Measurements from ENCODE around the gene CA9.

CA9 gene

DNA sequence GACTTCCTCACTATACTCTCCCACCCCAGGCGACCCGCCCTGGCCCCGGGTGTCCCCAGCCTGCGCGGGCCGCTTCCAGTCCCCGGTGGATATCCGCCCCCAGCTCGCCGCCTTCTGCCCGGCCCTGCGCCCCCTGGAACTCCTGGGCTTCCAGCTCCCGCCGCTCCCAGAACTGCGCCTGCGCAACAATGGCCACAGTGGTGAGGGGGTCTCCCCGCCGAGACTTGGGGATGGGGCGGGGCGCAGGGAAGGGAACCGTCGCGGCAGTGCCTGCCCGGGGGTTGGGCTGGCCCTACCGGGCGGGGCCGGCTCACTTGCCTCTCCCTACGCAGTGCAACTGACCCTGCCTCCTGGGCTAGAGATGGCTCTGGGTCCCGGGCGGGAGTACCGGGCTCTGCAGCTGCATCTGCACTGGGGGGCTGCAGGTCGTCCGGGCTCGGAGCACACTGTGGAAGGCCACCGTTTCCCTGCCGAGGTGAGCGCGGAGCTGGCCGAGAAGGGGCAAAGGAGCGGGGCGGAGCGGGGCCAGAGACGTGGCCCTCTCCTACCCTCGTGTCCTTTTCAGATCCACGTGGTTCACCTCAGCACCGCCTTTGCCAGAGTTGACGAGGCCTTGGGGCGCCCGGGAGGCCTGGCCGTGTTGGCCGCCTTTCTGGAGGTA, 2.1 kb downstream of the CA9 start:
- no peak for DNase-seq (ENCODE audit: low spot score)

DNA sequence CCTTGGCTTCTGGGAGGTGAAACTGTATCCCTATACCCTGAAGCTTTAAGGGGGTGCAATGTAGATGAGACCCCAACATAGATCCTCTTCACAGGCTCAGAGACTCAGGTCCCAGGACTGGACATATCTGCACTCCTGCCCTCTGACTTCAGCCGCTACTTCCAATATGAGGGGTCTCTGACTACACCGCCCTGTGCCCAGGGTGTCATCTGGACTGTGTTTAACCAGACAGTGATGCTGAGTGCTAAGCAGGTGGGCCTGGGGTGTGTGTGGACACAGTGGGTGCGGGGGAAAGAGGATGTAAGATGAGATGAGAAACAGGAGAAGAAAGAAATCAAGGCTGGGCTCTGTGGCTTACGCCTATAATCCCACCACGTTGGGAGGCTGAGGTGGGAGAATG, 5.4 kb downstream of the CA9 start:
- no peak for DNase-seq (ENCODE audit: low spot score)

DNA sequence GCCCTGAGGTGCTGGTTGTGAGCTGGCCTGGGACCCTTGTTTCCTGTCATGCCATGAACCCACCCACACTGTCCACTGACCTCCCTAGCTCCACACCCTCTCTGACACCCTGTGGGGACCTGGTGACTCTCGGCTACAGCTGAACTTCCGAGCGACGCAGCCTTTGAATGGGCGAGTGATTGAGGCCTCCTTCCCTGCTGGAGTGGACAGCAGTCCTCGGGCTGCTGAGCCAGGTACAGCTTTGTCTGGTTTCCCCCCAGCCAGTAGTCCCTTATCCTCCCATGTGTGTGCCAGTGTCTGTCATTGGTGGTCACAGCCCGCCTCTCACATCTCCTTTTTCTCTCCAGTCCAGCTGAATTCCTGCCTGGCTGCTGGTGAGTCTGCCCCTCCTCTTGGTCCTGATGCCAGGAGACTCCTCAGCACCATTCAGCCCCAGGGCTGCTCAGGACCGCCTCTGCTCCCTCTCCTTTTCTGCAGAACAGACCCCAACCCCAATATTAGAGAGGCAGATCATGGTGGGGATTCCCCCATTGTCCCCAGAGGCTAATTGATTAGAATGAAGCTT, 6.1 kb downstream of the CA9 start:
- DNase-seq (ENCODE audit: low spot score): no peak

DNA sequence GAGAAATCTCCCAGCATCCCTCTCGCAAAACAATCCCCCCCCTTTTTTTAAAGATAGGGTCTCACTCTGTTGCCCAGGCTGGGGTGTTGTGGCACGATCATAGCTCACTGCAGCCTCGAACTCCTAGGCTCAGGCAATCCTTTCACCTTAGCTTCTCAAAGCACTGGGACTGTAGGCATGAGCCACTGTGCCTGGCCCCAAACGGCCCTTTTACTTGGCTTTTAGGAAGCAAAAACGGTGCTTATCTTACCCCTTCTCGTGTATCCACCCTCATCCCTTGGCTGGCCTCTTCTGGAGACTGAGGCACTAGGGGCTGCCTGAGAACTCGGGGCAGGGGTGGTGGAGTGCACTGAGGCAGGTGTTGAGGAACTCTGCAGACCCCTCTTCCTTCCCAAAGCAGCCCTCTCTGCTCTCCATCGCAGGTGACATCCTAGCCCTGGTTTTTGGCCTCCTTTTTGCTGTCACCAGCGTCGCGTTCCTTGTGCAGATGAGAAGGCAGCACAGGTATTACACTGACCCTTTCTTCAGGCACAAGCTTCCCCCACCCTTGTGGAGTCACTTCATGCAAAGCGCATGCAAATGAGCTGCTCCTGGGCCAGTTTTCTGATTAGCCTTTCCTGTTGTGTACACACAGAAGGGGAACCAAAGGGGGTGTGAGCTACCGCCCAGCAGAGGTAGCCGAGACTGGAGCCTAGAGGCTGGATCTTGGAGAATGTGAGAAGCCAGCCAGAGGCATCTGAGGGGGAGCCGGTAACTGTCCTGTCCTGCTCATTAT, 6.8 kb downstream of the CA9 start:
- DNase-seq (ENCODE audit: low spot score): no peak

DNA sequence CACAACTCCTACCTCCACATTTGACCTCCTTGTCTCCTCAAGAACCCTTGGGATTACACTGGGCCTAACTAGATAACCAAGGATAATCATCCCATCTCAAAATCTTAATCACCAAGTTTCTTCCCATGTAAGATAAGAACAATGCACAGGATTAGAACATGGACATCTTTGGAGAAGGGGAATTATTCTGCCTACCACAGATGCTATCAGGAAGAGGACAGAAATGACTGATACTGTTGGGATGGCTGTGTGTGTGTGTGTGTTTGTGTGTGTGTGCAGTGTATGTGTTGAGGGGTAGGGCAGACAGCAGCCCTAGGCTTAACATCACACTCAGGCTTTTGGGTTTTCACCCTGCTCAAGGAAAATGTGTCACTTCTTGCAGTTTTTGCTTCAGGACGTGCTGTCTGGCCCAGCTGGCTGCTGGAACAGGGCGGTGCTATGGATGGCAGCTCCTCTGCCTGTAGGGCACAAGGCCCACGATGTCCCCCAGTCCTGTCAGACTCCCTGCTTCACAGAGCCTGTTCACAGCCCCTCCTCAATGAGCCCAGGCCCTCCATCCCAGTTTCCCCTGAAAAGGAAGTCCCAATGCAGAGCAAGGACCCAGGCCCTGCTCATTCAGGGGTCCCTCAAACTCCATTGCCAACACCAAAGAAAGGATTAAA, 7.7 kb downstream of the CA9 start:
- DNase-seq (ENCODE audit: low spot score): no peak

DNA sequence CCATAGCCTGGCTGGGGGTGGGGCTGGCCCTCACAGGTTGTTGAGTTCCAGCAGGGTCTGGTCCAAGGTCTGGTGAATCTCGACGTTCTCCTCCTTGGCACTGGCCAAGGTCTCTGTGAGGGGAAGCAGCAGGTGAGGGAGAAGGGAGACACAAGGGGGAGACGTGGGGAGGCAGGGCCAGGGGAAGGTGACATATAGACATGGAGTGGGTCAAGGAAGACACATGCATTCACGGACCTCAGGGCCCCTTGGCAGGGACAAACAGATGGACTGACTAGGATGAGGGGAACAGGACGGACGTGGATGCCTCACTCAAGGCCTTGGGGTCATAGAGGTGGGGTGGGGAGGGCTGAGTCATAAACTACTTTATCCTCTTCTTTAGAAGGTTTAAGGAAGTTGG, 8.3 kb downstream of the CA9 start:
- DNase-seq (ENCODE audit: low spot score): no peak

DNA sequence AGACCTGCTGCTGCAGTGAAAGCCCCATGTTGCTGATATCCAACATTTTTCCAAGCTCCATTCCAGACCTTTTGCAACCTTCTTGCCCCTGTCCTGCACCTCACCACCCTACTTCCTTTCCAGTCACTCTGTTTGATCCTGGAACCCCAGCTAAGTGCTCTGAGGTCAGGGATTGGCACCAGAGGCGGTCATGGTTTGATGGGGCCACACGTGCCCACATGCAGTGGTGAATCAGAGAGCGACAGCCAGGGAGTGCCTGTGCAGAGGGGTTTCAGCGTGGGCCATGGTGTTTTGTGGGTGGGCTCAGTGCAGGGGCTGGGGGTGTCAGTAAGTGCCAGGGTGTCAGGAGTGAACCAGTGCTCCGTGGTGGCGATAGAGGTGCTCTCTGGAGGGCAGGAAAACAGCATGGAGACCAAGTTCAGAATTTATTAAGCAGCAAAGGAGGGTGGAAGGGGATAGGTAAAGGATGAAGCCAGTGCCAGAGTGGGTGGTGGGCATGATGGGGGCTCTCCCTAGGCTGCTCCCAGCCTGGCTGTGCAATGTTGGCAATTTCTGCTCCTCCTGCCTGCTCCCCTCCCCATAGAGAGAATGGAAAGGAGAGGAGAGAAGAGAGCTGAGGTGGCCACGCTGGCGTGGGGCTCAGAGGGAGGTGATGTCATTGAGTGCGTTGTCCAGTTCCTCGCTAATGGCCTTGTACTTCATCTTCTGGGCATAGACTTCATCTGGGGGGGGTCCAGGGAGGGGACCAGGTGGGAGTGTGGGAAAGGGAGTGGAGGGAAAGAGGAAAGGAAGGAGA, 9.0 kb downstream of the CA9 start:
- no peak for DNase-seq (ENCODE audit: low spot score)

DNA sequence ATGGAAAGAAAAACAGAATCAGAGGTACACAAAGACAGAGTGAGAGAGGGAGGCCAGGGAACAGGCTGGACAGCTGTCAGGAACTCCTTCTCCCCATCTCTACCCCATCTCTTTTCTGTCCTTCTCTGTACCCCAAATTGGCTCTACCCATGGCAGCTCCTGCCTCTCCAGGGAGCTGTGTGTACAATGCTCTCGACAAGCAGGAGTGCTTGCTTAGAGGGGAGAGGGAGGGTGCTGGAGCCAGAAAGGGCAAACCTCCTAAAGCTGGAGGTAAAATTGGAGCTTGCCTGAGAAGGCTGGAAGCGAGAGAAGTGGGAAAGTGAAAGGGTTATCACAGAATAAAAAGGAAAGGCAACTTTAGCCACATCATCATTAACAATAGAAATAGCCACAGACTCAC, 9.6 kb downstream of the CA9 start:
- DNase-seq (ENCODE audit: low spot score): no peak

DNA sequence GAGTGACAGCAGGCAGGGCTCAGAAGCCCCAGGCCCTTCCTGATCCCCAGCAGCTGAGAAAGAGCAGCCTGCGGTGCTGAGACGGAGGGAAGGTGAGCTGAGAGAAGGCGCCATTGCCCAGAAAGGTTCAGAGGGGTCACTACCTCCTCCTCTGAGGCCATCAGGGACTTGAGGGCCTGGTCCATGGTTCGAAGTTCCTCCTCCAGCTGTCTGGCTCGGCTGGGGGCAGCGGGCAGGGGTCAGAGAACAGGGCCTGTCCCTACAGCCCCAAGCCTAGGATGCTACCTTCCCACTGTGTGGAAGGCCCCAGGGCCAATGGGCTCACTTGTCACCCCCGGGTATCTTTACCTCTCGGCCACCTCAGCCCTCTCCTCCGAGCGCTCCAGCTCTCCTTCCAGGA, 11.2 kb downstream of the CA9 start:
- no peak for DNase-seq (ENCODE audit: low spot score)

DNA sequence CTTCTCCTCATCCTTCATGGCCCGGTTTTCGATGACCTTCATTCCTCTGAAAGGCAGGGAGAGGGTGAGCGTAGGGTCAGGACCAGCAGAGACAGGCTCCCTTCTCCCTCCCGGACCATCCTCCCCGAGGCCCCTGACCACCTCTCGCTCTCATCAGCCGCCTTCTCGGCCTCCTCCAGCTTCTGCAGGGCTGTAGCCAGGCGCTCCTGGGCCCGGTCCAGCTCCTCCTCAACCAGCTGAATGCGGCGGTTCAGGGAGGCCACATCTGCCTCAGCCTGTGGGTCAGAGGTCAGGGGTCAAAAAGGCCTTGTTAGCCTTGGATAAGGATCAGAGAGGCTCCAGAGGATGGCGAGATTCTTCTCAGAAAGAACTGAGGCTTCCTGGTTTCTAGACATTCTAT, 11.8 kb downstream of the CA9 start:
- DNase-seq (ENCODE audit: low spot score): no peak

DNA sequence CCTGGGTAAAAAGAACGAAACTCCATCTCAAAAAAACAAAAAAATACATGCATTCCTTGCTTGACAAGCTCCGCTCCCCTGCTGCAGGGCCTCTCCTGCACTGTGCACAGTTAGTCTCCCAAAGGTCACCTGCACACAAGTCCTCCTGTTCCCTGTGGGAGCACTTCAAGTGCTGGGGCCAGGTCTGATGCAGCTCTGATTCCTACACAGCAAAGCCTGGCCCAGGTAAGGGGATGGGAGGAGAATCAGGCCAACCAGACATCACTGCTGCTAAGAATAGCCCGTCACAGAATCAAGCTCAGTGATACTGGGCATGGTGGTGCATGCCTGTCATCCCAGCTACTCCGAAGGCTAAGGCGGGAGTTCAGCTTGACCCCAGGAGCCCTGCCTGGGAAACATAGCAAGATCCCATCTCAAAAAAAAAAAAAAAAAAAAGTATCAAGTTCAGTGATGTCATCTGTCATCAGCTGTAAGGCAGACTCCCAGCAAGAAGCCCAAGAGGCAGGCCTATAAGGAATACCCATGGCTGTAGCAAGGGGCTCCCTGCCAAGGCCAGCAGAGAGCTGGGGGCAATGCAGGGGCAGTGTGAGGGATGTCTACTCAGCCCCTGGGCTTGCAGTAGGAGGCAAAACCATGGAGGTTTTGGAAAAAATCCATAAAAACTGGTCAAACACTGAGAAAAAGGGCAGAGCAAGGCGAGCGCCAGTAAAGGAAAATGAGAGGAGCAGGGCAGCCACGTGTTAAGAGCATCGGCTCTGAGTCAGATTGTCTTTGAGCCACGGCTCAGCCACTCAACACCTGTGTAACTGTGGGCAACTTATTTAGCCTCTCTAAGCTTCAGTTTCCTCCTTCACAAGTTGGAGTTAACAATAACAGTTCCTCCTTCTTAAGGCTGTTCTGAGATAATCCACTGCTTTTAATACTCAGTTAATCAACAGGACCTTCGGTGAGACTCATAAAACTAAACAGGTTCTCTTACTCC, 12.8 kb downstream of the CA9 start:
- no peak for DNase-seq (ENCODE audit: low spot score)

DNA sequence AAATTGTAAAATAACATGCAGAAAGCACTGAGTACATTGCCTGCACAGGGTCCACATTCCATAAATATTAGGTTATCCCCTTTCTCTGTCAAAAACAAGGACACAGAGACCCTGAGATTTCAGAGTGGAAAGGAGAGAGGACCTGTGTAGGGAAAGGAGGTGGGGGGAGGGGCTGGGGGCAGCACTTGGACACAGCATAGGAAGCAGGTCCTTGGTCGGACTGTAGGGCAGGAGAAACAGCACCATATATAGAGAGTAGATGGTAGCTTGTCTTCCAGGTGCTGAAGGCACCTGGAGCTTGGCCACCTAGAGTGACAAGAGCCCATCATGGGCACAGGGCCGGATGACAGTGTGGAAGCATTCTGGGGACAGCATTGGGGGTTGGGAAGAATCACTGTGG, 13.6 kb downstream of the CA9 start:
- DNase-seq (ENCODE audit: low spot score): no peak

DNA sequence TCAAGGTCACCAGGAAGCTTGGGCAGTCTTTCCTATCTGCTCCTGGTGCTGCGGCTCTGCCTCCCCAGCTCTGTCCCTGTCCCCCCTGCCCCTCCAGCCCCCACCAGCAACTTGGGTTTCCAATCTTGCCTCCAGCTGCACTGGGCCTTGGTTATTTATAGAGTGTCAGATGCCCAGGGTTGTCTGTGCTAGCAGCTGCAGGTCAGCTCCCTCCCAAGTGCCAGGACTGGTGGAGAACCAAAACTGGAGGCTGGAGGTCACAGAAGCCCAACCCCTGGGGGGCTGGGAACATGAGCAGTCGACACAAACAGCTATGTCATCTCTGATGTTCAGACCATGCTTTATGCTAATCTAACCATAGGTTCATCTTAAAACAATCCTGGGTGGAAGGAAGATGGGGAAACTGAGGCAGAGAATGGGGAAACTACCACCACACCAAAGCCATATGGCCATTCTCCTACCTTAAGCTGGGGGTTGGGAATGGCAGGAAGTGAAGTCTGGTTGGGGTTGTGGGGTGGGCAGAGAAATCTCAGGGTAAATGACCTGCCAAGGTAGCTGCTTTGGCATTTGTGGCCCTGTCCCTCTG, 14.3 kb downstream of the CA9 start:
- DNase-seq (ENCODE audit: low spot score): no peak

DNA sequence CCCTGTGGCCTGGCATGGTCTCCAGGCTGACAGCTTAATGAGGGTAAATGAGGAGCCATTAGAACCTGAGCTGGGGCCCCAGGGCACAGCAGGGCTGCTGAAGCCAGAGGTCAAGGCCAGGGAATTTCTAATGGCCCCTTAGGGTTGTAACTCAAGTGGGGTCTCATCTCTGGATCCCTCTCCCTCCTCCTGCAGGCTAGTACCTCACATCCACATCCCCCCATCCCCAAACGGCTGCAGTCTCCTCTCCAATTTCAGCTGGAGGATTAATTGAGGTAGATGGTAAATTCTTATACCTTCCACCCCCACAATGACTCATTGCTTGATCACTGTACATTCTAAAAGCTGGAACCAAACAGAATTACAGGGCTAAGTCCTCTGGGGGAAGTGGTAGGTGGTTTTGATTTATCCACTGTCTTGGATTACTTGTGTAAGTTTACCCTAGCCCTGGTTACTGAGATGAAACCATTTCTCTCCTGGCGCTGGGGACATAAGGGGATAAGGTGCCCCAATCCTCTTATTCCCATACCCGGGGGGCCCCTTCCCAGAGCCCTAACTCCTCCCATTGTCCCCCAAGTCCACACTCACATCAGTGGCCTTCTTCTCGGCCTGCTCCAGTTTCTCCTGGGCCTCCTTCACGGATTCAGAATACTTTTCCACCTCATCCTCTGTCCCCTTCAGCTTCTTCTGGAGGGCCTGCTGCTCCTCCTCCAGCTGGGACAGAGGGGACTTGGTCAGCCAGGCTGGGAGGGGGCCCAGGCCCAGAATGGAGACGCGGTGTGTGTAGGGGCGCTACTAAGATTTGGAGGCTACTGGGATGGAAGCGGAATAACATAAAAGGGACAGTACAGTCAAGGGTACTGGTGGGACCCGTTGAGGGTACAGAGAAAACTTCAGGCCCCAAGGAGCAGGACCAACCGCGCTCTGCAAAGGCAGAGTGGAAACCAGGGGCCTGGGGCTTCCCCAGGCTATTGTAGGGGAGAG, 15.1 kb downstream of the CA9 start:
- DNase-seq (ENCODE audit: low spot score): peak; percentile 67

DNA sequence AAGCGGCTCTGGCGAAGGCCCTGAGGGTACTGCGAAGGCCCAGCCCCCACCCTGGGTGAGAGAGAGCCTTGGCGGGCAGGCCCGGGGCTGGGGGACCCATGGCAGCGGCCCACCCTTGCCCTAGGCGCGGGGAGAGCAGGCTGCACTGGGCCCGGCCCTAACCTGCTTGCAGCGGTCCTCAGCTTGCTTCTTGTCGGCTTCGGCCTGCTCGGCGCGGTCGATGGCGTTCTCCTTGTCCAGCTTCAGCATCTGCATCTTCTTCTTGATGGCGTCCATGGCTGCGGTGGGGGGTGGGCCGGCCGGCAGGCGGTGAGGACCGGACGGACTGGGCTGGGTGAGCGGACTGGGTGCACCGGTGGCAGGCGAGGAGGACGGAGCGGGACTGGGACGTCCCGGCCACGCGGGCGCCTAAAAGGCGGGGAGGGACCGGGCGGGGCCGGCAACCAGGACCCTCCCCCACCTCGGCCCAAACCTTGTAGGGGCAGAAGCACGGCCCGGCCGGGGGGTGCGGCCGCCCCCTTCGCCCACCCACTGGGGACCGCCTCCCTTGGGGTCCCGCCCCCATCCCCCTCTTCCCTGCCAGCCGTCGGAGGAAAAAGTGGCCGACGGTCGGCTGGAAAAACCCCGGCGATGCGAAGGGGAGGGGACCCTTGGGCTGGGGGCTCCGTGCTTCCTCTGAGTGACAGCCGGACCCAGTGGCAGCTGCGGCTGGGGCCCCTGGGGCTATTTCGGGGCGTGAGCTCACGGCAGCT, 16.0 kb downstream of the CA9 start, which contains the start of gene TPM2:
TSS of gene TPM2 (minus strand) at position 384 of the 752 bp plus-strand sequence. CDS start at position 276, 108 bp downstream.
- no peak for DNase-seq (ENCODE audit: low spot score)

DNA sequence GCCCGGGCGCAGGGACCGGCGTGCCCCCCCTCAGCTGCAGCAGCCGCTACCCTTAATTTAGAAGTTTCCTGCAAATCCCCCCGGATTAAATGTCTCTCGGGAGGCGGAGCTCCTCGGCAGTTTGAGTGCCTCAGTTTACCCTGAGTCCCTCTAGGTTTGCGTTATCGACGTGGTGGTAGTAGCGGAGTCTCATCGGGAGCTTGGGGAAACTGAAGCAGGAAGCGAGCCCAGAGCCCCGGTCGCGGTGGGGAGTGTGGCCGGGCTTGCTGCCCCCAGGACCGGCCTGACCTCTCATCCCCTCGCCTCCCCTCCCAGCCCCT, 16.5 kb downstream of the CA9 start:
- no peak for DNase-seq (ENCODE audit: low spot score)

DNA sequence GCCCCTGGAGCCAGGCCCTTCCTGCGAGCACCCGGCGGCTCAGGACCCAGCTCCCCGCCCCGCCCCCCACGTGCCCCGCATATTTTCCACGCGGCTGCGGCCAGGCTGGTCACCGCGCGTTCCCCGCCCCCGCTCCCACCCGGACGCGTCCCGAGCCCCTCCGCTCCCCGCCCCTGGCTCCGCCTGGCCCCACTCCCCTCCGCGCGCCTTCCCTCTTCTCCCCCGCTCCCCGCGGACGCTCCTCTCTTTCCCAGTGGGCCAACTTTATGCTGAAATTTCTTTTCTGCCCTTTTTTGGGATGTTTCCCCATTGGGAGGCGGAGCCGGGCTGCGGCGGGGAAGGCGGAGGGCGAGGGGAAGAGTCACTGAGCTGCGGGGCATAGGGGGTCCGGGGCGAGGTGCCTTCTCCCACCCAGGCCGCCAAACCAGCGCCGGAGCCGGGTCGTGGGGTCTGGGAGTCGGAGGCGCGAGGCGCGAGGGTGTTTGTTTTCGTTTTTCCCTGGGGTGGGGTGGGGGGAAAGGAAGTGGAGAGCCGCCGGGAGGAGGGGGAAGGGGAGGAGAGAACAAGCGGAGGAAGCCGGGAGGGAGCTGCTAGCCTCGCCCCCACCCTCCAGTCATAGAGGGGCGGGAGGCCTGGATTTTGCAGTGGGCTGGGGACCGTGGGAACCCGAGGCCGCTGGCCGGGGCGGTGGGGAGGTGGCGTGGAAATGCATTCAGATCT, 17.0 kb downstream of the CA9 start:
- no peak for DNase-seq (ENCODE audit: low spot score)

DNA sequence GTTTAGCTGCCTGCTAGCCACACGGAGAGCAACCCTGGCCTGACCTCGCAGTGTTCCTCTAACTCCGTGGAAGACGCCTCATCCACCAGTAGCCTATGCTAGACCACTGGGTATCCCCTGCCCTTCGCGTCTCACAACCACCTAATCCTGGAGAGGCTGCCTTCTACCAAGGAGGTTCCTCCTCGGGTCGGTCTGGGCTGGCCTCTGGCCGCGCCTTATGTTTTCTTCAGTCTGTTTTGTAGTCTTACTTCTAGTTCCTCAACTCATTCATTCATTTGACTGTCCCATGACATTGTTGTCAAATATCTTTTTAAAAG, 17.6 kb downstream of the CA9 start:
- no peak for DNase-seq (ENCODE audit: low spot score)
